ENCODE measurements around the gene CAMK1D. TPM values are rescaled to one million over a fixed set of nuclear protein-coding genes. Genes with fewer than 3 reads are reported as not detected.
"Not testable (repeated sequence)": the region's sequence is repeated elsewhere in the genome, so short reads cannot be mapped to it uniquely, and the experiment has no call there.

Gene CAMK1D
- total RNA-seq, 3 donors from 2014 or later = 4.4 to 17.3 (median 5.2) TPM

- Histone ChIP-seq H3K27me3 (no peaks in the 10 kb centered on the region), H3K4me3 (no peak overlapping the region), H3K27ac (no peak overlapping the region), H3K4me1 (no peaks in the 10 kb centered on the region), H3K36me3 (no peaks in the 10 kb centered on the region), H3K9me3 (no peaks in the 10 kb centered on the region)
- intact Hi-C loops (cut with DNase I; ENCODE audit: low total_unique reads) = no loop called here
- TF ChIP-seq POLR2A (IDR thresholded peaks at IDR 0.05) (no peak), POLR2AphosphoS5 (IDR thresholded peaks at IDR 0.05) (no peak)
- TF ChIP-seq, protein P1, sequence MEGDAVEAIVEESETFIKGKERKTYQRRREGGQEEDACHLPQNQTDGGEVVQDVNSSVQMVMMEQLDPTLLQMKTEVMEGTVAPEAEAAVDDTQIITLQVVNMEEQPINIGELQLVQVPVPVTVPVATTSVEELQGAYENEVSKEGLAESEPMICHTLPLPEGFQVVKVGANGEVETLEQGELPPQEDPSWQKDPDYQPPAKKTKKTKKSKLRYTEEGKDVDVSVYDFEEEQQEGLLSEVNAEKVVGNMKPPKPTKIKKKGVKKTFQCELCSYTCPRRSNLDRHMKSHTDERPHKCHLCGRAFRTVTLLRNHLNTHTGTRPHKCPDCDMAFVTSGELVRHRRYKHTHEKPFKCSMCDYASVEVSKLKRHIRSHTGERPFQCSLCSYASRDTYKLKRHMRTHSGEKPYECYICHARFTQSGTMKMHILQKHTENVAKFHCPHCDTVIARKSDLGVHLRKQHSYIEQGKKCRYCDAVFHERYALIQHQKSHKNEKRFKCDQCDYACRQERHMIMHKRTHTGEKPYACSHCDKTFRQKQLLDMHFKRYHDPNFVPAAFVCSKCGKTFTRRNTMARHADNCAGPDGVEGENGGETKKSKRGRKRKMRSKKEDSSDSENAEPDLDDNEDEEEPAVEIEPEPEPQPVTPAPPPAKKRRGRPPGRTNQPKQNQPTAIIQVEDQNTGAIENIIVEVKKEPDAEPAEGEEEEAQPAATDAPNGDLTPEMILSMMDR (IDR thresholded peaks at IDR 0.05) = no peak
- no peak for DNase-seq (ENCODE audit: low spot score in 2 of 2)
These were observed 6.0 kb downstream of the CAMK1D start for GRCh38 chr10:12355384-12355783.

- Histone ChIP-seq H3K4me1 (no peaks in the 10 kb centered on the region), H3K36me3 (no peaks in the 10 kb centered on the region), H3K27ac (no peak overlapping the region), H3K9me3 (no peaks in the 10 kb centered on the region), H3K27me3 (no peaks in the 10 kb centered on the region), H3K4me3 (no peak overlapping the region)
- intact Hi-C loops (cut with DNase I; ENCODE audit: low total_unique reads) = no loop called here
- TF ChIP-seq POLR2AphosphoS5 (IDR thresholded peaks at IDR 0.05) (no peak), POLR2A (IDR thresholded peaks at IDR 0.05) (no peak)
- TF ChIP-seq, protein P1 (IDR thresholded peaks at IDR 0.05) = no peak
- no peak for DNase-seq (ENCODE audit: low spot score in 2 of 2)
These were observed 8.3 kb downstream of the CAMK1D start for GRCh38 chr10:12357525-12358151.

DNA sequence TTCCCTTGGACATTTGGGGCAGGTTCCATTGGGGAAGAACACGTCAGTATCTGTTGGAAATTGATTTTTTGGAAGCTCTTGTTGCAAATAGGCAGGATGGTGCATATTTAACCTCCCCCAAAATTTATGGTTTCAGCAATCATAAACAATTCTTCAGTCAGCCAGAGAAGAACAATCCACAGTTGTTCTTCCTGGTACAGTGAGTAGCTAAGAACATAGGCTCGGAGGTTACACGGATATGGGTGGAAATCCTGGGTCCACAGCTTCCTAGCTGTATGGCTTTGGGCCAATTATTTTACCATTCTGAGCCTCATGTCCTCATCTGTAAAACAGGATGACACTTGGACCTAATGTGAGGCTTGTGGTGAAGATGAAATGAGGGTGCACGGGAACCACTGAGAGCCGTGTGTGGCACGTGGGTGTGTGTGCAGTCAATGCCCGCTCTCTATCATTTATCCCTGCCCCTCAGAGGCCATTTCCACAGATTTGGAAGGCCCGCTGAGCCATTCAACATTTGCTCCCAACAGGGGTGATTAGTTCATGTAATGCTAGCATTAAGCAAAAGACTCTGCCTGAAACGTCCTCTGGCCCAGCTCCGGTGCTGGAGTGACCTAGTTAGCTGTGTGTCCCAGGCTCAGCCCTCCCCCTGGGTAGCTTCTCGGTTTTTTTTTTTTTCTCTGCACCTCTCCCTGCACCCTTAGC, 9.7 kb downstream of the CAMK1D start:
- DNase-seq (ENCODE audit: low spot score in 2 of 2) = no peak
- Histone ChIP-seq H3K9me3 (no peaks in the 10 kb centered on the region), H3K27me3 (no peaks in the 10 kb centered on the region), H3K36me3 (no peaks in the 10 kb centered on the region), H3K4me3 (no peak overlapping the region), H3K27ac (no peak overlapping the region), H3K4me1 (no peaks in the 10 kb centered on the region)
- TF ChIP-seq POLR2AphosphoS5 (IDR thresholded peaks at IDR 0.05) (no peak), POLR2A (IDR thresholded peaks at IDR 0.05) (no peak)
- TF ChIP-seq, protein P1 (IDR thresholded peaks at IDR 0.05) = no peak
- intact Hi-C loops (cut with DNase I; ENCODE audit: low total_unique reads) = no loop called here

GRCh38 chr10:12360461-12360860, 11.1 kb downstream of the CAMK1D start:
- H3K9me3 ChIP-seq = no peaks in the 10 kb centered on the region
- TF ChIP-seq POLR2AphosphoS5 (IDR thresholded peaks at IDR 0.05) (no peak), POLR2A (IDR thresholded peaks at IDR 0.05) (no peak)
- TF ChIP-seq, protein P1 (IDR thresholded peaks at IDR 0.05) = no peak
- no peak for DNase-seq (ENCODE audit: low spot score in 2 of 2)
- no peaks in the 10 kb centered on the region for H3K4me1 ChIP-seq
- no peaks in the 10 kb centered on the region for H3K27me3 ChIP-seq
- H3K36me3 ChIP-seq = no peaks in the 10 kb centered on the region
- no peak overlapping the region for H3K4me3 ChIP-seq
- intact Hi-C loops (cut with DNase I; ENCODE audit: low total_unique reads) = no loop called here
- H3K27ac ChIP-seq = no peak overlapping the region

DNA sequence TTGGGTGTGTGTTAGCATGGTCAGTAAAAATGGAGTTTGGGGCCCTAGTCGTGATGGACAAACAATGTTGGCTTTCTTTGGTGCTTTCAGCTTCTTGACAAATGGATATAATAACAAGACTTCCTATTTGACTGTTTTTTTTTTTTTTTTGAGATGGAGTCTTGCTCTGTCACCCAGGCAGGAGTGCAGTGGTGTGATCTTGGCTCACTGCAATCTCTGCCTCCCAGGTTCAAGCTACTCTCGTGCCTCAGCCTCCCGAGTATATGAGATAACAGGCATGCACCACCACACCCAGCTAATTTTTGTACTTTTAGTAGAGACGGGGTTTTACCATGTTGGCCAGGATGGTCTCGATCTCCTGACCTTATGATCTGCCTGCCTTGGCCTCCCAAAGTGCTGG, 11.8 kb downstream of the CAMK1D start:
- DNase-seq (ENCODE audit: low spot score in 2 of 2); intact Hi-C loops (cut with DNase I; ENCODE audit: low total_unique reads): not testable (repeated sequence)

More for the DNA sequence above, 11.8 kb downstream of the CAMK1D start:
- not testable (repeated sequence) for H3K36me3 ChIP-seq, H3K27me3 ChIP-seq, H3K4me1 ChIP-seq, H3K4me3 ChIP-seq, H3K9me3 ChIP-seq, H3K27ac ChIP-seq

Measured in breast epithelium (tissue), 4 donors.